B cell (primary cell): ENCODE measurements around the gene VANGL1. TPM values are rescaled to one million over a fixed set of nuclear protein-coding genes. Genes with fewer than 3 reads are reported as not detected.

Experiments used
- ATAC-seq: fragments of 200-7000 bp; cut with Tn5 transposase; one replicate; pipeline ENCODE4 v1.10.0; 2021; ENCODE audit warnings: low read depth, mild to moderate bottlenecking, moderate number of reproducible peaks, moderate library complexity
- CTCF ChIA-PET: fragments of 350-600 bp; sonication (Branson Sonifier 250); formaldehyde crosslinking; loops from one replicate; lab custom pipeline; 2021; ENCODE audit warnings: antibody characterized with exemption, inconsistent platforms; lab: Charles Lee
- POLR2A ChIA-PET: fragments of 350-600 bp; sonication (Branson Sonifier 250); formaldehyde crosslinking; loops from one replicate; lab custom pipeline; 2021; ENCODE audit warnings: antibody characterized with exemption; lab: Charles Lee
- DNase-seq: peaks from one replicate; pipeline ENCODE4 v3.0.0; 2013
- H2AFZ ChIP-seq: 2 replicates; pipeline ENCODE4 v1.6.1; 2012; ENCODE audit warnings: mild to moderate bottlenecking, low read depth, low read length; ENCODE audit not compliant: insufficient read depth, poor library complexity, severe bottlenecking
- H3K27ac ChIP-seq, 2 donors: 1 replicate in 1 of 2; 2 replicates in 1 of 2; pipeline ENCODE4 v1.5.1; 2012 to 2013; ENCODE audit warnings: low read length in 2 of 2, mild to moderate bottlenecking in 2 of 2, moderate library complexity in 1 of 2
- H3K27me3 ChIP-seq, 4 experiments: fragments of 200-600 bp in 1 of 4; sonication (generic) in 1 of 4; replicated peaks in 1 of 4; 1 replicate in 2 of 4; 2 replicates in 2 of 4; pipeline versions ENCODE4 v1.6.1 to v1.7.0; 2013 to 2016; ENCODE audit warnings: low read length in 3 of 4, mild to moderate bottlenecking in 2 of 4, mixed read lengths in 1 of 4, moderate library complexity in 1 of 4; ENCODE audit not compliant: insufficient read depth in 4 of 4, control insufficient read depth in 3 of 4; ENCODE audit errors: control extremely low read depth in 1 of 4
- H3K36me3 ChIP-seq, 2 experiments: replicated peaks in 1 of 2; 1 replicate in 1 of 2; 2 replicates in 1 of 2; pipeline versions ENCODE4 v1.6.1 to v1.7.1; 2013; ENCODE audit warnings: low read length in 1 of 2; ENCODE audit not compliant: insufficient read depth in 2 of 2, control insufficient read depth in 1 of 2; ENCODE audit errors: control extremely low read depth in 1 of 2, extremely low read depth in 1 of 2
- H3K4me1 ChIP-seq, 2 donors: fragments of 200-600 bp in 1 of 2; sonication (generic) in 1 of 2; 1 replicate in 1 of 2; 2 replicates in 1 of 2; pipeline versions ENCODE4 v1.5.1 to v1.6.1; 2013 to 2017; ENCODE audit warnings: low read length in 2 of 2; ENCODE audit not compliant: control insufficient read depth in 2 of 2, insufficient read depth in 2 of 2
- H3K4me2 ChIP-seq: replicated peaks from 2 replicates; pipeline ENCODE3; 2012; ENCODE audit warnings: mild to moderate bottlenecking, low read depth, low read length; ENCODE audit not compliant: poor library complexity, severe bottlenecking
- H3K4me3 ChIP-seq, 5 experiments: fragments of 200-600 bp in 1 of 5; sonication (generic) in 1 of 5; 1 replicate in 3 of 5; 2 replicates in 2 of 5; pipeline versions ENCODE4 v1.5.1 to v1.7.0; 2011 to 2016; ENCODE audit warnings: low read length in 4 of 5, mild to moderate bottlenecking in 4 of 5, low read depth in 2 of 5, control low read depth in 1 of 5, moderate library complexity in 1 of 5; ENCODE audit not compliant: insufficient read depth in 1 of 5; ENCODE audit errors: control extremely low read depth in 1 of 5, extremely low read depth in 1 of 5
- H3K79me2 ChIP-seq: fragments of 200-600 bp; sonication (generic); one replicate; pipeline ENCODE4 v1.6.0; 2016; ENCODE audit warnings: low read length; ENCODE audit not compliant: control insufficient read depth, insufficient read depth
- H3K9ac ChIP-seq: fragments of 200-600 bp; sonication (generic); 2 replicates; pipeline ENCODE4 v1.6.1; 2017; ENCODE audit warnings: mild to moderate bottlenecking, low read length, moderate library complexity
- H3K9me3 ChIP-seq, 3 donors: one replicate each; pipeline versions ENCODE4 v1.6.1 to v1.7.1; 2013; ENCODE audit warnings: low read length in 2 of 3; ENCODE audit not compliant: control insufficient read depth in 2 of 3, insufficient read depth in 1 of 3; ENCODE audit errors: control extremely low read depth in 1 of 3
- H4K20me1 ChIP-seq: 2 replicates; pipeline ENCODE4 v1.6.0; 2012; ENCODE audit warnings: mild to moderate bottlenecking, low read length; ENCODE audit not compliant: insufficient read depth, control insufficient read depth, poor library complexity, severe bottlenecking
- H3K27ac Mint-ChIP-seq: one replicate; pipeline ENCODE4 v1.8.0; 2021; ENCODE audit warnings: mixed read lengths
- H3K27me3 Mint-ChIP-seq: one replicate; pipeline ENCODE4 v1.8.0; 2021; ENCODE audit warnings: mixed read lengths
- H3K4me1 Mint-ChIP-seq: one replicate; pipeline ENCODE4 v1.8.0; 2021; ENCODE audit warnings: mixed read lengths
- H3K4me3 Mint-ChIP-seq: one replicate; pipeline ENCODE4 v1.8.0; 2021; ENCODE audit warnings: mixed read lengths
- H3K9me3 Mint-ChIP-seq: one replicate; pipeline ENCODE4 v1.8.0; 2022; ENCODE audit warnings: mixed read lengths; ENCODE audit not compliant: insufficient read depth
- CTCF ChIP-seq: fragments of 200-600 bp; IDR thresholded peaks from one replicate; pipeline ENCODE4 v1.8.0; 2022; ENCODE audit warnings: antibody characterized with exemption, mild to moderate bottlenecking
- EZH2 ChIP-seq: IDR thresholded peaks from 2 replicates; pipeline ENCODE4 v1.6.1; 2012; ENCODE audit warnings: borderline replicate concordance, low read depth, mild to moderate bottlenecking, moderate library complexity, low read length; ENCODE audit not compliant: insufficient read depth, poor library complexity, severe bottlenecking
- WGBS: methylation state at CpG from one replicate; pipeline ENCODE4 v1.1.5; 2013; ENCODE audit warnings: missing lambda C conversion rate; ENCODE audit not compliant: insufficient coverage; 5-methylcytosine and 5-hydroxymethylcytosine counted together
- intact Hi-C: fragments of 100-400 bp; cut with micrococcal nuclease; formaldehyde crosslinking; loops from one replicate; pipeline ENCODE4 v1.10.0; 2022
- polyA plus RNA-seq: library from polyadenylated mRNA; depleted of rRNA; stranded (reverse); fragments of >200 nt; gene quantifications from 2 replicates; pipeline ENCODE4 v1.2.3, GENCODE V29; 2012
- total RNA-seq, 2 donors: library from RNA; stranded (reverse); fragments of 120-200 nt in 1 of 2; gene quantifications; 1 replicate in 1 of 2; 2 replicates in 1 of 2; pipeline versions ENCODE4 v1.2.3 to v1.2.4, GENCODE V29; 2013 to 2022

The VANGL1 gene
- total and polyA plus RNA-seq, 2 donors (not counting 1 experiment from before 2014, with no cell fraction given) = 0.21 to 0.30 TPM

GRCh38 chr1:115661157-115661556, 19.4 kb downstream of the VANGL1 start:
- no peaks in the 10 kb centered on the region for H3K9me3 ChIP-seq
- no peak overlapping the region for H3K4me3 ChIP-seq
- no peaks in the 10 kb centered on the region for H3K27me3 ChIP-seq
- H3K79me2 ChIP-seq = no peaks in the 10 kb centered on the region
- H3K4me1 ChIP-seq = no peaks in the 10 kb centered on the region
- no peak overlapping the region for H3K9ac ChIP-seq
- no CpG with 5 or more reads among the region's 1 CpG for WGBS
- no peaks in the 10 kb centered on the region for H4K20me1 ChIP-seq
- Mint-ChIP-seq H3K27ac (no peak overlapping the region), H3K9me3 (no peaks in the 10 kb centered on the region), H3K4me3 (no peak overlapping the region), H3K27me3 (no peaks in the 10 kb centered on the region), H3K4me1 (no peaks in the 10 kb centered on the region)
- intact Hi-C loops = no loop called here
- H3K4me2 ChIP-seq = no peak overlapping the region
- DNase-seq (no peak), ATAC-seq (no peak)
- H3K27ac ChIP-seq = no peak overlapping the region
- ChIA-PET POLR2A (no interaction called here), CTCF (no interaction called here)
- H2AFZ ChIP-seq = no peak overlapping the region
- no peaks in the 10 kb centered on the region for H3K36me3 ChIP-seq
- no peak for TF ChIP-seq EZH2
- TF ChIP-seq CTCF = no peak

- H3K9me3 ChIP-seq = no peaks in the 10 kb centered on the region
- TF ChIP-seq CTCF (no peak), EZH2 (no peak)
- H3K9ac ChIP-seq = no peak overlapping the region
- ATAC-seq = no peak
- POLR2A ChIA-PET = no interaction called here
- no peak overlapping the region for H3K4me3 ChIP-seq
- H4K20me1 ChIP-seq = no peaks in the 10 kb centered on the region
- DNase-seq = no peak
- Mint-ChIP-seq H3K27me3 (no peaks in the 10 kb centered on the region), H3K4me1 (no peaks in the 10 kb centered on the region), H3K27ac (no peak overlapping the region), H3K9me3 (no peaks in the 10 kb centered on the region), H3K4me3 (no peak overlapping the region)
- H3K27me3 ChIP-seq = no peaks in the 10 kb centered on the region
- H2AFZ ChIP-seq = no peak overlapping the region
- no peaks in the 10 kb centered on the region for H3K79me2 ChIP-seq
- no peaks in the 10 kb centered on the region for H3K36me3 ChIP-seq
- intact Hi-C loops = no loop called here
- H3K4me1 ChIP-seq = no peaks in the 10 kb centered on the region
- CTCF ChIA-PET = no interaction called here
- 97% methylated on average over 7 of the region's 7 CpGs for WGBS
- H3K27ac ChIP-seq = no peak overlapping the region
- H3K4me2 ChIP-seq = no peak overlapping the region
Measured at GRCh38 chr1:115665319-115666096, 23.7 kb downstream of the VANGL1 start.
